ENCODE results near the gene KLK3.

DNA sequence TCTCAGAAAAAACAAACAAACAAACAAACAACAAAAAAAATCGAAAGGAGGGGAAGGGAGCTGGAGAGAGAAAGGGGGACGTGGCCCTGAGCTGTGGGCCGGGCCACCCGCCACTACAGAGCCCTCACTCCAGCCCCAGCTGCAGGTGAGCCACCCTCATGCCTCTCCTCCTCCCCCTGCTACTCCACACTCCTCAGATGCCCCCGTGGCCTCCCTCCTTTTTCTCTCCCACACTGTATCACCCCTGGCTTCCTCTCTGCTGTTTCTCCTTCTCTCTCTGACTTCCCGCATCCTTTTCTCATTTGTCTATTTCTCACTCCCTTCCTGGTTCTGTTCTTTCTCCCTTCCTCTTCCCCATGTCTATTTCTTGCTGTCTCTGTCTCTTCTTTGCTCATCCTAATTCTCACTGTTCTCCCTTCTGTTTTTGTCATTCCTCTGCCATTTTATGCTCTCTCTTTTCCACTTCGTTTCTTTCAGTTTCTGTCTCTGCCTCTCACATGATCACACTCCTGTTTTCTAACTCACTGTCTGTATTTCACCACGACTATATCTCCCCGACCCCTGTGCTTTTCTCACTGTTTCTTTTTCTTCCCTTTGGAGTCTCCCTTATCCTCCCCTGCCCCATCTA, 21.2 kb downstream of the KLK3 start:
- TF ChIP-seq EZH2phosphoT487 (IDR thresholded peaks at IDR 0.05; ENCODE audit: unreplicated experiment), result no peak
- no peak for TF ChIP-seq POLR2AphosphoS5 (IDR thresholded peaks at IDR 0.05; ENCODE audit: low read depth)
- TF ChIP-seq, protein P1, sequence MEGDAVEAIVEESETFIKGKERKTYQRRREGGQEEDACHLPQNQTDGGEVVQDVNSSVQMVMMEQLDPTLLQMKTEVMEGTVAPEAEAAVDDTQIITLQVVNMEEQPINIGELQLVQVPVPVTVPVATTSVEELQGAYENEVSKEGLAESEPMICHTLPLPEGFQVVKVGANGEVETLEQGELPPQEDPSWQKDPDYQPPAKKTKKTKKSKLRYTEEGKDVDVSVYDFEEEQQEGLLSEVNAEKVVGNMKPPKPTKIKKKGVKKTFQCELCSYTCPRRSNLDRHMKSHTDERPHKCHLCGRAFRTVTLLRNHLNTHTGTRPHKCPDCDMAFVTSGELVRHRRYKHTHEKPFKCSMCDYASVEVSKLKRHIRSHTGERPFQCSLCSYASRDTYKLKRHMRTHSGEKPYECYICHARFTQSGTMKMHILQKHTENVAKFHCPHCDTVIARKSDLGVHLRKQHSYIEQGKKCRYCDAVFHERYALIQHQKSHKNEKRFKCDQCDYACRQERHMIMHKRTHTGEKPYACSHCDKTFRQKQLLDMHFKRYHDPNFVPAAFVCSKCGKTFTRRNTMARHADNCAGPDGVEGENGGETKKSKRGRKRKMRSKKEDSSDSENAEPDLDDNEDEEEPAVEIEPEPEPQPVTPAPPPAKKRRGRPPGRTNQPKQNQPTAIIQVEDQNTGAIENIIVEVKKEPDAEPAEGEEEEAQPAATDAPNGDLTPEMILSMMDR (conservative IDR thresholded peaks at IDR 0.05; ENCODE audit: low read depth in 2 of 2), result no peak
- no peak for TF ChIP-seq ZNF331 (CRISPR knock-in tag; IDR thresholded peaks at IDR 0.05; ENCODE audit: low read depth)
- TF ChIP-seq NANOG (IDR thresholded peaks at IDR 0.05; ENCODE audit: borderline replicate concordance), result no peak
- no peak for TF ChIP-seq EZH2 (IDR thresholded peaks at IDR 0.05; ENCODE audit: low read depth, unreplicated experiment)
- no peak for TF ChIP-seq JUNB (IDR thresholded peaks at IDR 0.05; ENCODE audit: unreplicated experiment)
- TF ChIP-seq, protein P2, sequence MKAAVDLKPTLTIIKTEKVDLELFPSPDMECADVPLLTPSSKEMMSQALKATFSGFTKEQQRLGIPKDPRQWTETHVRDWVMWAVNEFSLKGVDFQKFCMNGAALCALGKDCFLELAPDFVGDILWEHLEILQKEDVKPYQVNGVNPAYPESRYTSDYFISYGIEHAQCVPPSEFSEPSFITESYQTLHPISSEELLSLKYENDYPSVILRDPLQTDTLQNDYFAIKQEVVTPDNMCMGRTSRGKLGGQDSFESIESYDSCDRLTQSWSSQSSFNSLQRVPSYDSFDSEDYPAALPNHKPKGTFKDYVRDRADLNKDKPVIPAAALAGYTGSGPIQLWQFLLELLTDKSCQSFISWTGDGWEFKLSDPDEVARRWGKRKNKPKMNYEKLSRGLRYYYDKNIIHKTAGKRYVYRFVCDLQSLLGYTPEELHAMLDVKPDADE (IDR thresholded peaks at IDR 0.05), result no peak
- no peak for TF ChIP-seq CREB1 (CRISPR knock-in tag; IDR thresholded peaks at IDR 0.05; ENCODE audit: low read depth)
- TF ChIP-seq, protein P3, sequence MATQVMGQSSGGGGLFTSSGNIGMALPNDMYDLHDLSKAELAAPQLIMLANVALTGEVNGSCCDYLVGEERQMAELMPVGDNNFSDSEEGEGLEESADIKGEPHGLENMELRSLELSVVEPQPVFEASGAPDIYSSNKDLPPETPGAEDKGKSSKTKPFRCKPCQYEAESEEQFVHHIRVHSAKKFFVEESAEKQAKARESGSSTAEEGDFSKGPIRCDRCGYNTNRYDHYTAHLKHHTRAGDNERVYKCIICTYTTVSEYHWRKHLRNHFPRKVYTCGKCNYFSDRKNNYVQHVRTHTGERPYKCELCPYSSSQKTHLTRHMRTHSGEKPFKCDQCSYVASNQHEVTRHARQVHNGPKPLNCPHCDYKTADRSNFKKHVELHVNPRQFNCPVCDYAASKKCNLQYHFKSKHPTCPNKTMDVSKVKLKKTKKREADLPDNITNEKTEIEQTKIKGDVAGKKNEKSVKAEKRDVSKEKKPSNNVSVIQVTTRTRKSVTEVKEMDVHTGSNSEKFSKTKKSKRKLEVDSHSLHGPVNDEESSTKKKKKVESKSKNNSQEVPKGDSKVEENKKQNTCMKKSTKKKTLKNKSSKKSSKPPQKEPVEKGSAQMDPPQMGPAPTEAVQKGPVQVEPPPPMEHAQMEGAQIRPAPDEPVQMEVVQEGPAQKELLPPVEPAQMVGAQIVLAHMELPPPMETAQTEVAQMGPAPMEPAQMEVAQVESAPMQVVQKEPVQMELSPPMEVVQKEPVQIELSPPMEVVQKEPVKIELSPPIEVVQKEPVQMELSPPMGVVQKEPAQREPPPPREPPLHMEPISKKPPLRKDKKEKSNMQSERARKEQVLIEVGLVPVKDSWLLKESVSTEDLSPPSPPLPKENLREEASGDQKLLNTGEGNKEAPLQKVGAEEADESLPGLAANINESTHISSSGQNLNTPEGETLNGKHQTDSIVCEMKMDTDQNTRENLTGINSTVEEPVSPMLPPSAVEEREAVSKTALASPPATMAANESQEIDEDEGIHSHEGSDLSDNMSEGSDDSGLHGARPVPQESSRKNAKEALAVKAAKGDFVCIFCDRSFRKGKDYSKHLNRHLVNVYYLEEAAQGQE (IDR thresholded peaks at IDR 0.05; ENCODE audit: unreplicated experiment), result no peak
- no peak for TF ChIP-seq STAT1 (IDR thresholded peaks at IDR 0.05; ENCODE audit: unreplicated experiment)

Measured in GM23338 (cell line).